Neural crest cell (in vitro differentiated cells): Measurements from ENCODE around the gene ITLN1. TPM values are rescaled to one million over a fixed set of nuclear protein-coding genes. Genes with fewer than 3 reads are reported as not detected.

ENCODE experiments used
- DNase-seq: peaks from one replicate; pipeline ENCODE4 v3.0.0; 2021; ENCODE audit warnings: low read depth, mixed read lengths, low spot score
- H3K27ac Mint-ChIP-seq: one replicate; pipeline ENCODE4 v1.8.0; 2021; ENCODE audit warnings: mild to moderate bottlenecking, mixed read lengths; ENCODE audit not compliant: unreplicated experiment
- H3K27me3 Mint-ChIP-seq: 2 replicates; pipeline ENCODE4 v1.8.0; 2021; ENCODE audit warnings: low read depth, mild to moderate bottlenecking, mixed read lengths
- H3K36me3 Mint-ChIP-seq: 2 replicates; pipeline ENCODE4 v1.8.0; 2021; ENCODE audit warnings: low read depth, mild to moderate bottlenecking, mixed read lengths
- H3K4me1 Mint-ChIP-seq: 2 replicates; pipeline ENCODE4 v1.8.0; 2021; ENCODE audit warnings: mixed read lengths
- H3K4me3 Mint-ChIP-seq: one replicate; pipeline ENCODE4 v1.8.0; 2021; ENCODE audit warnings: mild to moderate bottlenecking, mixed read lengths
- H3K9me3 Mint-ChIP-seq: 2 replicates; pipeline ENCODE4 v1.8.0; 2021; ENCODE audit warnings: mixed read lengths
- CTCF ChIP-seq: fragments of 200-600 bp; sonication (generic); conservative IDR thresholded peaks from 2 replicates; pipeline ENCODE4 v1.5.0; 2021; ENCODE audit warnings: antibody characterized with exemption, mild to moderate bottlenecking
- total RNA-seq: library from RNA; stranded (reverse); gene quantifications from 2 replicates; pipeline ENCODE4 v1.2.1, GENCODE V29; 2021

Gene ITLN1
- total RNA-seq, 1 donor from 2014 or later: not detected

GRCh38 chr1:160834945-160835565, 49.9 kb downstream of the ITLN1 start:
- Mint-ChIP-seq H3K36me3 (no peaks in the 10 kb centered on the region), H3K4me3 (no peak overlapping the region), H3K27me3 (peaks cover 6% of the 10 kb centered on the region), H3K4me1 (peaks cover 22% of the 10 kb centered on the region), H3K27ac (no peak overlapping the region), H3K9me3 (no peaks in the 10 kb centered on the region)
- TF ChIP-seq CTCF: peak; percentile 76
- peak; percentile 42 for DNase-seq

- DNase-seq: peak; percentile 62
- H3K4me1 Mint-ChIP-seq: no peaks in the 10 kb centered on the region
- peak; percentile 81 for TF ChIP-seq CTCF
- H3K27ac Mint-ChIP-seq: peak overlapping the region; percentile 53
- H3K36me3 Mint-ChIP-seq: no peaks in the 10 kb centered on the region
- no peak overlapping the region for H3K4me3 Mint-ChIP-seq
- no peaks in the 10 kb centered on the region for H3K9me3 Mint-ChIP-seq
- peaks cover 20% of the 10 kb centered on the region for H3K27me3 Mint-ChIP-seq
Measured at GRCh38 chr1:160830321-160831153, 54.4 kb downstream of the ITLN1 start.

DNA sequence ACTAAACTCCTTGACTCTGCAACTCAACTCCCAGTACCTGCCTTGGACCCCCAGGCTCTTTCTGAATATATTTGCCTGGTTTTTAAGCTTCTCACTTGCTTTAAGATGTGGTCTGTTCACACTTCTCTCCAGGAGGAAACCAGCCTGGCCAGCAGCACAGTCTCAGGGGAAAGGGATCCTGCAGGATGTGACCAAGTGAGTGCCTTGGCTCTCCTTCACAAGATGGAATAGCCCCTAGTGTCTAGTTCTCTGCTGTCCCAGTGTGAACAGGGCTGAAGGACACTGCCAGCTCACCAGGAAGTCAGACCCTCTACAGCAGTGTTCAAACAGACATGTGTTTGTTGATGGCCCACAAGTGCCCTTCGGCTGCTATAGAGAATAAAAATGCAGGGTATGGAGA, 55.2 kb downstream of the ITLN1 start:
- H3K36me3 Mint-ChIP-seq: no peaks in the 10 kb centered on the region
- H3K4me1 Mint-ChIP-seq: no peaks in the 10 kb centered on the region
- H3K27ac Mint-ChIP-seq: no peak overlapping the region
- no peak for DNase-seq
- no peak for TF ChIP-seq CTCF
- peaks cover 20% of the 10 kb centered on the region for H3K27me3 Mint-ChIP-seq
- no peak overlapping the region for H3K4me3 Mint-ChIP-seq
- H3K9me3 Mint-ChIP-seq: no peaks in the 10 kb centered on the region

DNA sequence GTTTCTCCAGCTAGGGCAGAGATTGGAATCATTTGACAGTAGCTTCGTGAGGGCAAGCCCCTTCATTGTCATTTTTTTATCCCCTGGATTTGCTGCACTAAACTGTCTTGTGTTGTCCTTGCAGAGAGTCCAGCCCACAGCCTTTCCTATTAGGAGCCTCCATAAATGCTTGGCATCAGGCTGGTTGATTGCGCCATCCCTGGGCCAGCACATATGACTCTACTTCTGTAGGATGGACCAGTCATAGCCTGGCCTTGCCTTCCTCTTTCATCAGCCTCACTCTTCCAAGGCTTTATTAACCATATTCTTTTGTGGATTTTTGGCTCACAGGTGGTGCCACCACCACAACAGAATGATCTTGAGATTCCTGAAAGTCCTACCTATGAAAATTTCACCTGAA, 57.6 kb downstream of the ITLN1 start:
- no peak for TF ChIP-seq CTCF
- H3K27ac Mint-ChIP-seq: no peak overlapping the region
- H3K9me3 Mint-ChIP-seq: no peaks in the 10 kb centered on the region
- DNase-seq: no peak
- H3K4me3 Mint-ChIP-seq: no peak overlapping the region
- peaks cover 20% of the 10 kb centered on the region for H3K27me3 Mint-ChIP-seq
- no peaks in the 10 kb centered on the region for H3K4me1 Mint-ChIP-seq
- no peaks in the 10 kb centered on the region for H3K36me3 Mint-ChIP-seq

DNA sequence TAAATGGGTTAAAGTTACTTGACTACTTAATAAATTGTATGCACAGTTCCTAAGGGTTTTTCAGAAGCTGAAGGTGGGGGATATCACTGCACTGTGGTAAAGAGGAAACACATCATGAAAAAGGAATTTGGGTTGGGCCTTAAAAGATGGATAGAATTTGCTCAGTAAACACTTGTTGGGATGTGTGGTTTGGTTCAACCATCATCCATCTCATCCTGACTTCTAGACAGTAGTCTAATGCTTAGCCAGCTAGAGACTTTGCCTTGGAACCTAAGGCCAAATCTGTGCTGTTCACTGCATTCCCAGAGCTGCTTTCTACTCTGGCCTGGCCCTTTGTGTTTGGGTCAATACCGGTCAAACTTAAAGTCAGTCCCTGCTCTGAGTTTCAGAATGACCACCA, 58.4 kb downstream of the ITLN1 start:
- Mint-ChIP-seq H3K36me3 (no peaks in the 10 kb centered on the region), H3K4me3 (no peak overlapping the region), H3K27ac (peak overlapping the region; percentile 39)

More for the DNA sequence above, 58.4 kb downstream of the ITLN1 start:
- no peak for DNase-seq
- no peaks in the 10 kb centered on the region for H3K4me1 Mint-ChIP-seq
- H3K27me3 Mint-ChIP-seq: peaks cover 20% of the 10 kb centered on the region
- no peaks in the 10 kb centered on the region for H3K9me3 Mint-ChIP-seq
- no peak for TF ChIP-seq CTCF

Other genes starting within 250 kb of the ITLN1 start
- gene SLAMF1, start 238.1 kb downstream of the ITLN1 start, total RNA-seq: not detected in 2 replicates
- gene CD48, start 173.4 kb downstream of the ITLN1 start, total RNA-seq: not detected in 2 replicates
- gene SLAMF7, start 145.9 kb downstream of the ITLN1 start, total RNA-seq: not detected in 2 replicates
- not detected in 2 replicates for gene LY9, start 89.0 kb downstream of the ITLN1 start, total RNA-seq
- not detected in 2 replicates for gene CD244, start 22.3 kb downstream of the ITLN1 start, total RNA-seq
- 0.35 TPM in 1 of 2 replicates, not detected in the other for gene ITLN2, start 69.6 kb upstream of the ITLN1 start, total RNA-seq
- gene F11R, start 136.0 kb upstream of the ITLN1 start, total RNA-seq: 3.5 and 6.4 TPM in 2 replicates
- gene TSTD1, start 153.8 kb upstream of the ITLN1 start, total RNA-seq: 6.7 and 7.2 TPM in 2 replicates
- 87.7 and 89.5 TPM in 2 replicates for gene USF1, start 160.8 kb upstream of the ITLN1 start, total RNA-seq
- gene ARHGAP30, start 184.7 kb upstream of the ITLN1 start, total RNA-seq: not detected in 2 replicates
- gene NECTIN4, start 204.4 kb upstream of the ITLN1 start, total RNA-seq: not detected in 2 replicates
- gene KLHDC9, start 213.2 kb upstream of the ITLN1 start, total RNA-seq: 8.0 and 9.1 TPM in 2 replicates
- gene PFDN2, start 232.9 kb upstream of the ITLN1 start, total RNA-seq: 90.0 and 99.5 TPM in 2 replicates
- 48.6 and 53.9 TPM in 2 replicates for gene NIT1, start 232.9 kb upstream of the ITLN1 start, total RNA-seq
- 35.1 and 36.2 TPM in 2 replicates for gene DEDD, start 247.5 kb upstream of the ITLN1 start, total RNA-seq